ENCODE results near the gene MTIF2. TPM values are rescaled to one million over a fixed set of nuclear protein-coding genes. Genes with fewer than 3 reads are reported as not detected.

The MTIF2 gene
- total RNA-seq, 1 experiment from 2014 or later = 43.9 TPM

GRCh38 chr2:55232084-55232862 is 36.8 kb downstream of the MTIF2 start, which contains the start of the genes CLHC1 and RPS27A (continued):
- TF ChIP-seq ARID4B (CRISPR knock-in tag; IDR thresholded peaks at IDR 0.05; ENCODE audit: borderline replicate concordance) (peak; percentile 70; the same call in 1 of the 2 replicates), SP1 (CRISPR knock-in tag; conservative IDR thresholded peaks at IDR 0.05) (peak; percentile 54), ZBTB21 (CRISPR knock-in tag; IDR thresholded peaks at IDR 0.05; ENCODE audit: borderline replicate concordance) (no peak; the same call in 1 of the 2 replicates), ERG (CRISPR knock-in tag; IDR thresholded peaks at IDR 0.05) (no peak), PREB (CRISPR knock-in tag; IDR thresholded peaks at IDR 0.05; ENCODE audit: borderline replicate concordance) (peak; percentile 64; the same call in 1 of the 2 replicates)

GRCh38 chr2:55231546-55232083 is 37.4 kb downstream of the MTIF2 start:
- peak overlapping the region; percentile 100 for H3K4me3 Mint-ChIP-seq
- no peaks in the 10 kb centered on the region for H3K27me3 Mint-ChIP-seq (ENCODE audit: low read depth)
- peaks cover 25% of the 10 kb centered on the region for H3K4me1 Mint-ChIP-seq
- ATAC-seq = peak; percentile 46
- H3K27ac Mint-ChIP-seq = peak overlapping the region; percentile 98
- peaks cover 38% of the 10 kb centered on the region for H3K36me3 Mint-ChIP-seq
- no peaks in the 10 kb centered on the region for H3K9me3 Mint-ChIP-seq
- DNase-seq (ENCODE audit: low spot score) = no peak
- POLR2A ChIA-PET = no interaction called here
- CTCF ChIA-PET = no interaction called here
- TF ChIP-seq ZNF416 (CRISPR knock-in tag; IDR thresholded peaks at IDR 0.05) = no peak
- TF ChIP-seq FOXP1 (CRISPR knock-in tag; IDR thresholded peaks at IDR 0.05; ENCODE audit: borderline replicate concordance) = no peak
- no peak for TF ChIP-seq ZNF671 (CRISPR knock-in tag; IDR thresholded peaks at IDR 0.05)
- TF ChIP-seq GRHL2 (CRISPR knock-in tag; IDR thresholded peaks at IDR 0.05; ENCODE audit: insufficient replicate concordance, severe bottlenecking) = no peak
- no peak for TF ChIP-seq FOXJ3 (CRISPR knock-in tag; IDR thresholded peaks at IDR 0.05; ENCODE audit: borderline replicate concordance)
- TF ChIP-seq KAT7 (CRISPR knock-in tag; IDR thresholded peaks at IDR 0.05; ENCODE audit: borderline replicate concordance) = no peak
- TF ChIP-seq SMAD4 (CRISPR knock-in tag; IDR thresholded peaks at IDR 0.05) = no peak
- TF ChIP-seq ATF3 (CRISPR knock-in tag; conservative IDR thresholded peaks at IDR 0.05) = no peak
- no peak for TF ChIP-seq JUN (CRISPR knock-in tag; IDR thresholded peaks at IDR 0.05)
- no peak for TF ChIP-seq STAT6 (CRISPR knock-in tag; conservative IDR thresholded peaks at IDR 0.05; ENCODE audit: low read depth)
- no peak for TF ChIP-seq ZNF281 (CRISPR knock-in tag; IDR thresholded peaks at IDR 0.05)
- no peak for TF ChIP-seq ERG (CRISPR knock-in tag; IDR thresholded peaks at IDR 0.05)
- TF ChIP-seq TCF7 (CRISPR knock-in tag; IDR thresholded peaks at IDR 0.05; ENCODE audit: low read depth) = no peak
- TF ChIP-seq ZMAT4 (CRISPR knock-in tag; IDR thresholded peaks at IDR 0.05) = no peak

Data from WTC11 (cell line).